Panc1 (cell line): Measurements from ENCODE around the gene CLC. TPM values are rescaled to one million over a fixed set of nuclear protein-coding genes. Genes with fewer than 3 reads are reported as not detected.

Source experiments
- ATAC-seq: fragments of 200-7000 bp; cut with Tn5 transposase; 2 replicates; pipeline ENCODE4 v1.9.1; 2020; ENCODE audit warnings: mild to moderate bottlenecking, moderate library complexity
- BruUV-seq: library from RNA; stranded (reverse); fragments of 400-500 nt; replicated peaks from 2 replicates; lab custom pipeline; 2021; lab: Mats Ljungman, UMichigan
- CTCF ChIA-PET: fragments of 300-600 bp; sonication (Branson Sonifier 250); formaldehyde crosslinking; loops from one replicate; lab custom pipeline; 2022; ENCODE audit warnings: antibody characterized with exemption; lab: Charles Lee
- POLR2A ChIA-PET: fragments of 300-600 bp; sonication (Branson Sonifier 250); formaldehyde crosslinking; loops from one replicate; lab custom pipeline; 2022; ENCODE audit warnings: antibody characterized with exemption; lab: Charles Lee
- DNase-seq: peaks from one replicate; pipeline ENCODE4 v3.0.0-alpha.2; 2010; ENCODE audit warnings: low read depth, low spot score
- H3K27ac ChIP-seq: 2 replicates; pipeline ENCODE4 v1.5.1; 2011; ENCODE audit warnings: mild to moderate bottlenecking, low read length, inconsistent platforms
- H3K27me3 ChIP-seq: fragments of 200-500 bp; sonication (Bioruptor generic); 2 replicates; pipeline ENCODE4 v1.6.0; 2014; ENCODE audit warnings: low read length, inconsistent platforms; ENCODE audit not compliant: control insufficient read depth, insufficient read depth
- H3K36me3 ChIP-seq: fragments of 200-500 bp; sonication (Bioruptor generic); 2 replicates; pipeline ENCODE4 v1.5.1; 2014; ENCODE audit warnings: inconsistent platforms, mild to moderate bottlenecking, low read length, moderate library complexity; ENCODE audit not compliant: control insufficient read depth, insufficient read depth
- H3K4me1 ChIP-seq: 2 replicates; pipeline ENCODE4 v1.5.1; 2011; ENCODE audit warnings: inconsistent platforms, mild to moderate bottlenecking, low read length, moderate library complexity; ENCODE audit not compliant: control insufficient read depth, insufficient read depth
- H3K4me3 ChIP-seq, 2 experiments: 2 replicates each; pipeline ENCODE4 v1.5.1; 2011 to 2012; ENCODE audit warnings: low read depth in 2 of 2, low read length in 2 of 2, mild to moderate bottlenecking in 2 of 2, inconsistent platforms in 1 of 2, moderate library complexity in 1 of 2
- H3K9me3 ChIP-seq: fragments of 200-500 bp; sonication (Bioruptor generic); 2 replicates; pipeline ENCODE4 v1.5.1; 2014; ENCODE audit warnings: low read depth, mild to moderate bottlenecking, inconsistent platforms, low read length, moderate library complexity; ENCODE audit not compliant: control insufficient read depth, insufficient read depth
- POLR2AphosphoS5 ChIP-seq: IDR thresholded peaks from 2 replicates; pipeline ENCODE4 v1.6.1; 2012; ENCODE audit warnings: mild to moderate bottlenecking, low read depth, low read length, moderate library complexity
- SIN3A ChIP-seq: IDR thresholded peaks from 2 replicates; pipeline ENCODE4 v1.6.1; 2012; ENCODE audit warnings: low read depth, mild to moderate bottlenecking, low read length, moderate library complexity, borderline replicate concordance; ENCODE audit not compliant: insufficient read depth
- TCF7L2 ChIP-seq: IDR thresholded peaks from 2 replicates; pipeline ENCODE4 v1.6.1; 2011; ENCODE audit warnings: mild to moderate bottlenecking, low read depth, low read length, inconsistent platforms
- in situ Hi-C: cut with HindIII; loops from 2 replicates; pipeline ENCODE4 v1.10.0; 2016; ENCODE audit warnings: low sequenced_read_pairs, low pct_unique_long_range_greater_than_20kb
- intact Hi-C: fragments of 100-400 bp; cut with micrococcal nuclease; formaldehyde crosslinking; loops from one replicate; pipeline ENCODE4 v1.10.0; 2022; ENCODE audit not compliant: unreplicated experiment
- total RNA-seq: library from RNA; stranded (reverse); gene quantifications from one replicate; pipeline ENCODE4 v1.2.1, GENCODE V29; 2021; ENCODE audit not compliant: unreplicated experiment
- TF ChIP-seq, protein P1 (sequence below), 2 experiments: IDR thresholded peaks; 2 replicates each; pipeline ENCODE4 v1.6.1; 2011 to 2012; ENCODE audit warnings: low read depth in 2 of 2, control low read depth in 1 of 2, low read length in 1 of 2, mild to moderate bottlenecking in 1 of 2, moderate library complexity in 1 of 2; ENCODE audit not compliant: insufficient read depth in 1 of 2
- TF ChIP-seq, protein P2 (sequence below): fragments of 450-650 bp; IDR thresholded peaks from 2 replicates; pipeline ENCODE4 v1.5.1; 2017; ENCODE audit warnings: mild to moderate bottlenecking

Gene CLC
- total RNA-seq, 1 experiment from 2014 or later = not detected

DNA sequence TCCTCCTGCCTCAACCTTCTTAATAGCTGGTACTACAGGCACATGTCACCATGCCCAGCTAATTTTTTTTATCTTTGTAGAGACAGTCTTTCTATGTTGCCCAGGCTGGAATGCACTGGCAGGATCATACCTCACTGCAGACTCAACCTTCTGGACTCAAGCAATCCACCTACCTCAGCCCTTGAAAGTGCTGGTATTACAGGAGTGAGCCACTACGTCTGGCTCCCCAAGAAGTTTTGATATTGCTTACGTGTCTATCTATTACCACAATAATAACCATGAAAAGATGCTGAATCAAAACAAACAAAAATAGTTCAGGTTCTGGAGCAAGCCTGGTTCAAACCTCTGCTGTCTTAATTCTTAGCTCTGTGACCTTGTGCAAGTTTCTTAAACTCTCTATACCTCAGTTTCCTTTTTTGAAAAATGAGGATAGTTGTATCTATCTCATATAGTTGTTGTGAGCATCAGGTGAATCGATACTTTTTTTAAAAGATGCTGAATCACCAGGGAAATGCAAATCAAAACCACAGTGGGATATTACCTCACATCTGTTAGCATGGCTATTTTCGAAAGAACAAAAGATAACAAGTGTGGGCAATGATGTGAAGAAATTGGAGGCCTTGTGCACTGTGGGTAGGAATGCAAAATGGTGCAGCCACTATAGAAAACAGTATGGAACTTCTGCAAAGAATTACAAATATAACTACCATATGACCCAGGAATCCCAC is 21.8 kb upstream of the CLC start:
- H3K27ac ChIP-seq = no peak overlapping the region
- DNase-seq = no peak
- no peaks in the 10 kb centered on the region for H3K36me3 ChIP-seq
- no peaks in the 10 kb centered on the region for H3K4me1 ChIP-seq
- intact Hi-C loops = no loop called here
- no peak for ATAC-seq
- peaks cover 81% of the 10 kb centered on the region for H3K27me3 ChIP-seq
- in situ Hi-C loops = no loop called here
- H3K9me3 ChIP-seq = no peaks in the 10 kb centered on the region; the same call in 1 of the 2 replicates
- TF ChIP-seq, protein P1, sequence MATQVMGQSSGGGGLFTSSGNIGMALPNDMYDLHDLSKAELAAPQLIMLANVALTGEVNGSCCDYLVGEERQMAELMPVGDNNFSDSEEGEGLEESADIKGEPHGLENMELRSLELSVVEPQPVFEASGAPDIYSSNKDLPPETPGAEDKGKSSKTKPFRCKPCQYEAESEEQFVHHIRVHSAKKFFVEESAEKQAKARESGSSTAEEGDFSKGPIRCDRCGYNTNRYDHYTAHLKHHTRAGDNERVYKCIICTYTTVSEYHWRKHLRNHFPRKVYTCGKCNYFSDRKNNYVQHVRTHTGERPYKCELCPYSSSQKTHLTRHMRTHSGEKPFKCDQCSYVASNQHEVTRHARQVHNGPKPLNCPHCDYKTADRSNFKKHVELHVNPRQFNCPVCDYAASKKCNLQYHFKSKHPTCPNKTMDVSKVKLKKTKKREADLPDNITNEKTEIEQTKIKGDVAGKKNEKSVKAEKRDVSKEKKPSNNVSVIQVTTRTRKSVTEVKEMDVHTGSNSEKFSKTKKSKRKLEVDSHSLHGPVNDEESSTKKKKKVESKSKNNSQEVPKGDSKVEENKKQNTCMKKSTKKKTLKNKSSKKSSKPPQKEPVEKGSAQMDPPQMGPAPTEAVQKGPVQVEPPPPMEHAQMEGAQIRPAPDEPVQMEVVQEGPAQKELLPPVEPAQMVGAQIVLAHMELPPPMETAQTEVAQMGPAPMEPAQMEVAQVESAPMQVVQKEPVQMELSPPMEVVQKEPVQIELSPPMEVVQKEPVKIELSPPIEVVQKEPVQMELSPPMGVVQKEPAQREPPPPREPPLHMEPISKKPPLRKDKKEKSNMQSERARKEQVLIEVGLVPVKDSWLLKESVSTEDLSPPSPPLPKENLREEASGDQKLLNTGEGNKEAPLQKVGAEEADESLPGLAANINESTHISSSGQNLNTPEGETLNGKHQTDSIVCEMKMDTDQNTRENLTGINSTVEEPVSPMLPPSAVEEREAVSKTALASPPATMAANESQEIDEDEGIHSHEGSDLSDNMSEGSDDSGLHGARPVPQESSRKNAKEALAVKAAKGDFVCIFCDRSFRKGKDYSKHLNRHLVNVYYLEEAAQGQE (IDR thresholded peaks at IDR 0.05; ENCODE audit: insufficient read depth in 1 of 2, low read depth in 2 of 2, low read length in 1 of 2) = no peak
- TF ChIP-seq SIN3A (no peak), POLR2AphosphoS5 (no peak), TCF7L2 (no peak)
- TF ChIP-seq, protein P2, sequence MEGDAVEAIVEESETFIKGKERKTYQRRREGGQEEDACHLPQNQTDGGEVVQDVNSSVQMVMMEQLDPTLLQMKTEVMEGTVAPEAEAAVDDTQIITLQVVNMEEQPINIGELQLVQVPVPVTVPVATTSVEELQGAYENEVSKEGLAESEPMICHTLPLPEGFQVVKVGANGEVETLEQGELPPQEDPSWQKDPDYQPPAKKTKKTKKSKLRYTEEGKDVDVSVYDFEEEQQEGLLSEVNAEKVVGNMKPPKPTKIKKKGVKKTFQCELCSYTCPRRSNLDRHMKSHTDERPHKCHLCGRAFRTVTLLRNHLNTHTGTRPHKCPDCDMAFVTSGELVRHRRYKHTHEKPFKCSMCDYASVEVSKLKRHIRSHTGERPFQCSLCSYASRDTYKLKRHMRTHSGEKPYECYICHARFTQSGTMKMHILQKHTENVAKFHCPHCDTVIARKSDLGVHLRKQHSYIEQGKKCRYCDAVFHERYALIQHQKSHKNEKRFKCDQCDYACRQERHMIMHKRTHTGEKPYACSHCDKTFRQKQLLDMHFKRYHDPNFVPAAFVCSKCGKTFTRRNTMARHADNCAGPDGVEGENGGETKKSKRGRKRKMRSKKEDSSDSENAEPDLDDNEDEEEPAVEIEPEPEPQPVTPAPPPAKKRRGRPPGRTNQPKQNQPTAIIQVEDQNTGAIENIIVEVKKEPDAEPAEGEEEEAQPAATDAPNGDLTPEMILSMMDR = no peak
- CTCF ChIA-PET = interaction anchor here (0.7 to 1.4 kb wide), 4 partner anchors 8 to 138 kb away, joined by 3 to 10 read pairs (median 4); no protein-coding TSS in a partner anchor
- H3K4me3 ChIP-seq = no peak overlapping the region
- BruUV-seq = no TSS peak
- POLR2A ChIA-PET = interaction anchor here (0.6 kb wide), 1 partner anchor 516 kb away, joined by 5 read pairs; no protein-coding TSS in a partner anchor

DNA sequence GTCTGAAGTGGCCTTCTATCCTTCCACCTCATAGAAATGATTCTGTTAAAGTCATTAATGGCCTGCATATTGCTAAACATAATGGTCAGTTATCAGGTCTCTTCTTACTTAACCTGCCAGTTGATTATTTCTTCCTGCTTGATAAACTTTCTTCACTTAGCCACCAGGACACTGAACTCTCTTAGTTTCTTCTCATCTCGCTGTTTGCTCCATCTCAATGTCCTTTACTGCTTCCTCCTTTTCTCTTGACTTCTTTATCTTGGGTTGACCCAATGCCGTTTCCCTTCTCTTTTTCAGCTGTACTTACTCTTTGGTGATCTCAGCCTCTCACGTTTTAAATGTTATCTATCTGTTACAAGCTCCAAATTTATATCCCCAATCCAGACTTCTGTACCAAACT is 17.1 kb upstream of the CLC start:
- ChIA-PET CTCF (interaction anchor here (0.5 to 1.0 kb wide), 5 partner anchors 10 to 205 kb away, joined by 3 to 9 read pairs (median 5); no protein-coding TSS in a partner anchor), POLR2A (interaction anchor here (0.5 to 1.3 kb wide), 6 partner anchors 8 to 453 kb away, joined by 3 to 10 read pairs (median 4); partner anchors contain the start of gene DYRK1B)
- intact Hi-C loops (no loop called here), in situ Hi-C loops (no loop called here)
- TF ChIP-seq, protein P2 = no peak
- TF ChIP-seq, protein P1 (IDR thresholded peaks at IDR 0.05; ENCODE audit: insufficient read depth in 1 of 2, low read depth in 2 of 2, low read length in 1 of 2) = no peak
- TF ChIP-seq TCF7L2 (no peak), SIN3A (no peak), POLR2AphosphoS5 (no peak)
- DNase-seq (no peak), ATAC-seq (no peak)
- H3K36me3 ChIP-seq = no peaks in the 10 kb centered on the region
- no peak overlapping the region for H3K27ac ChIP-seq
- H3K27me3 ChIP-seq = peaks cover 92% of the 10 kb centered on the region
- H3K4me1 ChIP-seq = no peaks in the 10 kb centered on the region
- BruUV-seq = no TSS peak
- H3K4me3 ChIP-seq = no peak overlapping the region
- no peaks in the 10 kb centered on the region for H3K9me3 ChIP-seq
